OCI-M1 (cell line): ENCODE data around the gene ANGPTL8.

Experiments used
- DNase-seq: peaks from one replicate; lab custom pipeline; 2025; lab: John Stamatoyannopoulos, UW

The ANGPTL8 gene

GRCh38 chr19:11203194-11204075 lies 36.0 kb upstream of the ANGPTL8 start:
- DNase-seq, result peak; percentile 97

GRCh38 chr19:11204076-11204602 lies 35.3 kb upstream of the ANGPTL8 start:
- no peak for DNase-seq

- no peak for DNase-seq
These were observed 34.5 kb upstream of the ANGPTL8 start for GRCh38 chr19:11204943-11205349.

- no peak for DNase-seq
These were observed 33.4 kb upstream of the ANGPTL8 start for GRCh38 chr19:11205939-11206570.

GRCh38 chr19:11208561-11209471 lies 30.6 kb upstream of the ANGPTL8 start:
- no peak for DNase-seq

- no peak for DNase-seq
These were observed 29.4 kb upstream of the ANGPTL8 start for GRCh38 chr19:11209839-11210655.

- DNase-seq, result no peak
These were observed 28.8 kb upstream of the ANGPTL8 start for GRCh38 chr19:11210656-11210928.

- no peak for DNase-seq
These were observed 25.0 kb upstream of the ANGPTL8 start for GRCh38 chr19:11214387-11214786.

- no peak for DNase-seq
These were observed 18.3 kb upstream of the ANGPTL8 start for GRCh38 chr19:11221082-11221598.

- peak; percentile 40 for DNase-seq
These were observed 16.2 kb upstream of the ANGPTL8 start for GRCh38 chr19:11223200-11223599.

- DNase-seq, result no peak
These were observed 15.0 kb upstream of the ANGPTL8 start for GRCh38 chr19:11224429-11224828.

GRCh38 chr19:11225172-11225571 lies 14.2 kb upstream of the ANGPTL8 start:
- DNase-seq, result no peak

GRCh38 chr19:11225815-11226214 lies 13.6 kb upstream of the ANGPTL8 start:
- no peak for DNase-seq

- DNase-seq, result no peak
These were observed 12.7 kb upstream of the ANGPTL8 start for GRCh38 chr19:11226716-11227166.

- peak; percentile 52 for DNase-seq
These were observed 12.1 kb upstream of the ANGPTL8 start for GRCh38 chr19:11227195-11227886.

- DNase-seq, result no peak
These were observed 8.6 kb upstream of the ANGPTL8 start for GRCh38 chr19:11230621-11231386.

- DNase-seq, result no peak
These were observed 6.9 kb upstream of the ANGPTL8 start for GRCh38 chr19:11232555-11232954.

- DNase-seq, result no peak
These were observed 6.3 kb upstream of the ANGPTL8 start for GRCh38 chr19:11233073-11233472.

- peak; percentile 44 for DNase-seq
These were observed 4.8 kb upstream of the ANGPTL8 start for GRCh38 chr19:11234486-11235075.
